Suprapubic skin (tissue), 3 donors: ENCODE measurements around the gene SSNA1.

Experiments used
- POLR2A ChIP-seq, 2 donors: fragments of 450-650 bp; IDR thresholded peaks; one replicate each; pipeline ENCODE4 v1.6.1; 2017; ENCODE audit warnings: antibody characterized with exemption in 2 of 2, mild to moderate bottlenecking in 2 of 2, moderate library complexity in 2 of 2
- TF ChIP-seq, protein P1 (sequence below), 2 donors: fragments of 200-600 bp in 1 of 2; fragments of 450-650 bp in 1 of 2; sonication (generic) in 1 of 2; IDR thresholded peaks; one replicate each; pipeline ENCODE4 v1.5.1; 2016 to 2019; ENCODE audit warnings: antibody characterized with exemption in 2 of 2, mild to moderate bottlenecking in 1 of 2, moderate library complexity in 1 of 2

DNA sequence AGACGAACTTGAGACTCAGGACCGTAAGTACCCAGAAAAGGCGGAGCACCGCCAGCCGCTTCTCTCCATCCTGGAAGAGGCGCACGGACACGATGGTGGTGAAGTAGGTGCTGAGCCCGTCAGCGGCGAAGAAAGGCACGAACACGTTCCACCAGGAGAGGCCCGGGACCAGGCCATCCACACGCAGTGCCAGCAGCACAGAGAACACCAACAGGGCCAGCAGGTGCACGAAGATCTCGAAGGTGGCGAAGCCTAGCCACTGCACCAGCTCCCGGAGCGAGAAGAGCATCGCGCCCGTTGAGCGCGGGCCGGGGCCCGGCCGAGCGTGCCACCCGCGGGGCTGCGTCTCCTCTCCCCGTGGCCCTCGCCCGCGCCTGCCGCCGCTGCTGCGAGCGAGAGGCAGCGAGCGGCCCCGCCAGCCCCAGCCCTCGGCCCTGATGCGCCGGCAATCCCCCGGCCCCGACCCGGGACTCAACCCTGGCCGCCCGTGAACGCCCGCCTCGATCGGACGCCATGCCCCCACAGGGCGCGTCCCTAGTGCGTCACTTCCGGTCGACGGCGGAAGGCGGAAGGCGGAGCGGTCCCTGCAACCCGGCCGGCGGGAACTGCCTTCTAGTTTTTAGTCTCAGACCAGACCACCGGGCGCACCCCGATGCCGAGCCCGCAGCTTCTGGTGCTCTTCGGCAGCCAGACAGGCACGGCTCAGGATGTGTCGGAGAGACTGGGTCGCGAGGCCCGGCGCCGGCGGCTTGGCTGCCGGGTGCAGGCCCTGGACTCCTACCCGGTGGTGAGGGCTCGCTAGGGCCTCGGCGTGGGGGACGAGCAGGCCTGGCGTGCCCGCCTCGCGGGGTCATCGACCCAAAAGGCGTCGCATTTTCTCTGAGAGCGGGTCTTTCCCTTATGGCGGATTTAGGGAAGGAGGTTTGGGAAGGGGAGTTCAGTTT is 16.9 kb downstream of the SSNA1 start, which contains the start of the genes NDOR1 and TMEM203:
- TF ChIP-seq, protein P1, sequence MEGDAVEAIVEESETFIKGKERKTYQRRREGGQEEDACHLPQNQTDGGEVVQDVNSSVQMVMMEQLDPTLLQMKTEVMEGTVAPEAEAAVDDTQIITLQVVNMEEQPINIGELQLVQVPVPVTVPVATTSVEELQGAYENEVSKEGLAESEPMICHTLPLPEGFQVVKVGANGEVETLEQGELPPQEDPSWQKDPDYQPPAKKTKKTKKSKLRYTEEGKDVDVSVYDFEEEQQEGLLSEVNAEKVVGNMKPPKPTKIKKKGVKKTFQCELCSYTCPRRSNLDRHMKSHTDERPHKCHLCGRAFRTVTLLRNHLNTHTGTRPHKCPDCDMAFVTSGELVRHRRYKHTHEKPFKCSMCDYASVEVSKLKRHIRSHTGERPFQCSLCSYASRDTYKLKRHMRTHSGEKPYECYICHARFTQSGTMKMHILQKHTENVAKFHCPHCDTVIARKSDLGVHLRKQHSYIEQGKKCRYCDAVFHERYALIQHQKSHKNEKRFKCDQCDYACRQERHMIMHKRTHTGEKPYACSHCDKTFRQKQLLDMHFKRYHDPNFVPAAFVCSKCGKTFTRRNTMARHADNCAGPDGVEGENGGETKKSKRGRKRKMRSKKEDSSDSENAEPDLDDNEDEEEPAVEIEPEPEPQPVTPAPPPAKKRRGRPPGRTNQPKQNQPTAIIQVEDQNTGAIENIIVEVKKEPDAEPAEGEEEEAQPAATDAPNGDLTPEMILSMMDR (IDR thresholded peaks at IDR 0.05) = no peak
- peak in 1 of 2 donors; percentile 34 for TF ChIP-seq POLR2A (IDR thresholded peaks at IDR 0.05)
